ENCODE measurements around the gene SRGAP2B. TPM values are rescaled to one million over a fixed set of nuclear protein-coding genes. Genes with fewer than 3 reads are reported as not detected.

SRGAP2B gene
- total RNA-seq, result 35.8 and 50.7 TPM in 2 replicates

DNA sequence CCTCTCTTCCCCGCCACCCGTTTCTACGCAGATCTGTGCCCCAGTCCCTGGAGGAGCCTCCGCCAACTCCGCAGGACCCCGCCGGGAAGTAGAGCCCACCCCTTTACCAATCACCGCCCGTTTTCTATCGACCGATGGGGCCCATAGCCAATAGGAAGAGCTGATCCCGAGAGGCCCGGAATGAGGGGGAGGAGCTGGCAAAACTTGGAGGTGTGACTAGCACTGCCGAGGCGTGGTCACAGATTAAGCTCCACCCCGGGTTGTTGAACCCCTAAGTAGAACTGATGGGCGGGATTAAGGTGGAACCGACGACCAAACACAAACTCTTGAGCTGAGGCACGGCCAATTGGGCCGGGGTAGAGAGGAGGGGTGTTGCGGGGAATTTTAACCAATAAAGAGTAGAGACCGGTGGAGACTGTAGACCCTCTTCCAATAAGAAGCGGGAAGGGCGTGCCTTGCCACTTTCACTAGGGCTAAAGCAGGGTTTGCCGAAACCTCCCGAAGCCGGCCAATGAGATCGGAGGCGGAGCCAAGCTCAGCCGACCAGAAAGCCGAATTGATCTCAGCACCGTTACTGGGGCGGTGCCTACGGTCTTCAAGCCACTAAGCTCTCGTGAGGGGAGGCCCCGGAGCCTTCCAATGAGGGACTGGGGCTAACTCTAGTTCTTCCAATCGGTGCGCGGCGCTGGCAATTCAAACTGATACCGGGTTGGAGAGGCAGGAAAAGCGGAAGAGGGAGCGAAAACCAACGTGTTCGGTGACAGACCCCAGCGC lies at the start of gene SRGAP2B, which contains the start of gene FAM72D:
Gene SRGAP2B (minus strand): TSS at position 45 of the 774 bp plus-strand sequence. CDS start 2,427 bp downstream, outside the sequence.
Gene FAM72D (plus strand): TSS at position 691 of the 774 bp plus-strand sequence. CDS start 874 bp downstream, outside the sequence.

Small RNA genes lying within 50 kb of the gene (small RNA-seq; reads per million reads assigned to genes)
- not detected for gene AC242498.1

Other genes with a start within 250 kb of the SRGAP2B start
- gene FAM72D, start 646 bp upstream of the SRGAP2B start, total RNA-seq, result 0.65 and 0.78 TPM in 2 replicates
- gene PPIAL4D, start 146.8 kb upstream of the SRGAP2B start, total RNA-seq, result not detected in 2 replicates

Data from articular chondrocyte of knee joint (primary cell).